ENCODE data around the gene CAMK1G.

GRCh38 chr1:209544098-209544497 is 39.4 kb upstream of the CAMK1G start:
- TF ChIP-seq POLR2A (IDR thresholded peaks at IDR 0.05) (no peak), CTCF (IDR thresholded peaks at IDR 0.05) (no peak), POLR2AphosphoS5 (IDR thresholded peaks at IDR 0.05) (no peak)

All from prostate gland (tissue), 2 donors.